Neural progenitor cell (in vitro differentiated cells): ENCODE measurements around the gene SEMA6D.

Source experiments
- CTCF ChIP-seq: fragments of 200-600 bp; sonication (generic); IDR thresholded peaks from 2 replicates; pipeline ENCODE4 v1.5.1; 2017; ENCODE audit warnings: antibody characterized with exemption, mild to moderate bottlenecking
- EZH2 ChIP-seq: fragments of 200-600 bp; sonication (generic); IDR thresholded peaks from 2 replicates; pipeline ENCODE4 v1.6.1; 2017; ENCODE audit warnings: antibody characterized with exemption, mild to moderate bottlenecking, moderate library complexity

- TF ChIP-seq CTCF (no peak), EZH2 (no peak)
Measured at GRCh38 chr15:47746516-47746915, 29.2 kb downstream of the SEMA6D start.
